Prostate gland (tissue), 2 donors: ENCODE data around the gene AP5S1.

Experiments used
- CTCF ChIP-seq, 4 experiments: fragments of 200-600 bp in 2 of 4; fragments of 450-650 bp in 2 of 4; sonication (generic) in 2 of 4; IDR thresholded peaks; 1 replicate in 3 of 4; 2 replicates in 1 of 4; pipeline ENCODE4 v1.5.1; 2016 to 2019; ENCODE audit warnings: antibody characterized with exemption in 4 of 4, mild to moderate bottlenecking in 2 of 4, moderate library complexity in 2 of 4
- POLR2A ChIP-seq: fragments of 450-650 bp; IDR thresholded peaks from one replicate; pipeline ENCODE4 v1.6.1; 2016; ENCODE audit warnings: antibody characterized with exemption, mild to moderate bottlenecking
- POLR2AphosphoS5 ChIP-seq: sonication (generic); formaldehyde crosslinking; IDR thresholded peaks from one replicate; pipeline ENCODE4 v1.6.1; 2017; ENCODE audit warnings: antibody characterized with exemption

- TF ChIP-seq POLR2A (no peak), CTCF (IDR thresholded peaks at IDR 0.05) (no peak), POLR2AphosphoS5 (no peak)
Observed at GRCh38 chr20:3815703-3816315, 4.5 kb upstream of the AP5S1 start.
